GM21515 (cell line): ENCODE measurements around the gene MEPCE.

ENCODE experiments used
- ATAC-seq: cut with Tn5 transposase; IDR thresholded peaks from one replicate; pipeline ENCODE4 v1.9.1; 2021; ENCODE audit not compliant: unreplicated experiment

Gene MEPCE

GRCh38 chr7:100402241-100402640 lies 27.4 kb upstream of the MEPCE start:
- ATAC-seq: no peak

- no peak for ATAC-seq
These were observed 22.9 kb upstream of the MEPCE start for GRCh38 chr7:100406767-100407166.

- ATAC-seq: no peak
These were observed 22.1 kb upstream of the MEPCE start for GRCh38 chr7:100407285-100408180.

GRCh38 chr7:100411101-100411500 lies 18.5 kb upstream of the MEPCE start:
- no peak for ATAC-seq

- ATAC-seq: no peak
These were observed 16.3 kb upstream of the MEPCE start for GRCh38 chr7:100413346-100413745.

GRCh38 chr7:100413889-100414288 lies 15.7 kb upstream of the MEPCE start:
- no peak for ATAC-seq

GRCh38 chr7:100415448-100415847 lies 14.2 kb upstream of the MEPCE start:
- no peak for ATAC-seq

GRCh38 chr7:100418930-100419659 lies 10.5 kb upstream of the MEPCE start:
- no peak for ATAC-seq

GRCh38 chr7:100419660-100420226 lies 9.9 kb upstream of the MEPCE start:
- no peak for ATAC-seq

GRCh38 chr7:100423315-100423714 lies 6.3 kb upstream of the MEPCE start:
- no peak for ATAC-seq

- ATAC-seq: no peak
These were observed 4.3 kb upstream of the MEPCE start for GRCh38 chr7:100425347-100425746.

GRCh38 chr7:100426516-100426915 lies 3.1 kb upstream of the MEPCE start:
- ATAC-seq: no peak

- ATAC-seq: no peak
These were observed 1.9 kb upstream of the MEPCE start for GRCh38 chr7:100427762-100428198.

- ATAC-seq: peak; percentile 39
These were observed 1.2 kb upstream of the MEPCE start, which contains the start of gene ZCWPW1 for GRCh38 chr7:100428199-100428966. Gene ZCWPW1 (minus strand): TSS chr7:100428703. CDS start chr7:100420649, 8,054 bp downstream.

GRCh38 chr7:100428967-100429636 lies 529 bp upstream of the MEPCE start:
- peak; percentile 46 for ATAC-seq

- no peak for ATAC-seq
These were observed 1.1 kb downstream of the MEPCE start for GRCh38 chr7:100430493-100431285.

- no peak for ATAC-seq
These were observed 1.7 kb downstream of the MEPCE start for GRCh38 chr7:100431286-100431735.

GRCh38 chr7:100432053-100432452 lies 2.4 kb downstream of the MEPCE start:
- no peak for ATAC-seq

GRCh38 chr7:100432621-100433275 lies 3.1 kb downstream of the MEPCE start:
- ATAC-seq: no peak
